ENCODE results near the gene NUP210.

- no peak for TF ChIP-seq CTCF (conservative IDR thresholded peaks at IDR 0.05; ENCODE audit: low read depth, low read length)
- no peak for TF ChIP-seq EZH2phosphoT487 (IDR thresholded peaks at IDR 0.05; ENCODE audit: borderline replicate concordance, low read length)
- TF ChIP-seq EZH2 (IDR thresholded peaks at IDR 0.05; ENCODE audit: low read length, unreplicated experiment) = no peak
Measured at GRCh38 chr3:13462125-13462629, 42.1 kb upstream of the NUP210 start.
